IPS-11a (cell line): ENCODE data around the gene SPRR1B.
"Not testable (repeated sequence)": the region's sequence is repeated elsewhere in the genome, so short reads cannot be mapped to it uniquely, and the experiment has no call there.

Experiments
- H3K4me3 ChIP-seq: one replicate; pipeline ENCODE4 v1.5.1; 2013; ENCODE audit warnings: low read depth, low read length, control low read depth

Gene SPRR1B

GRCh38 chr1:153030895-153031294 is at the start of gene SPRR1B:
Gene SPRR1B (plus strand): TSS chr1:153031203. CDS start chr1:153032346, 1,143 bp downstream.
- no peak within 1 kb of the TSS for H3K4me3 ChIP-seq

GRCh38 chr1:152982076-152982475 is 48.9 kb upstream of the SPRR1B start:
- H3K4me3 ChIP-seq, result no peak overlapping the region

GRCh38 chr1:152983234-152983633 is 47.8 kb upstream of the SPRR1B start:
- H3K4me3 ChIP-seq, result no peak overlapping the region

GRCh38 chr1:152983743-152984142 is 47.3 kb upstream of the SPRR1B start, which contains the start of gene SPRR1A:
Gene SPRR1A (plus strand): TSS chr1:152984081. CDS start chr1:152985231, 1,150 bp downstream.
- H3K4me3 ChIP-seq, result no peak within 1 kb of the TSS

- H3K4me3 ChIP-seq, result no peak overlapping the region
Observed at GRCh38 chr1:152986578-152986977, 44.4 kb upstream of the SPRR1B start.

GRCh38 chr1:152993186-152993585 is 37.8 kb upstream of the SPRR1B start:
- no peak overlapping the region for H3K4me3 ChIP-seq

- no peak overlapping the region for H3K4me3 ChIP-seq
Observed at GRCh38 chr1:152995842-152996241, 35.2 kb upstream of the SPRR1B start.

GRCh38 chr1:152996633-152997400 is 34.2 kb upstream of the SPRR1B start:
- H3K4me3 ChIP-seq, result no peak overlapping the region

GRCh38 chr1:152997901-152998300 is 33.1 kb upstream of the SPRR1B start:
- H3K4me3 ChIP-seq, result no peak overlapping the region

GRCh38 chr1:152998476-152998875 is 32.5 kb upstream of the SPRR1B start:
- H3K4me3 ChIP-seq, result no peak overlapping the region

GRCh38 chr1:152999818-153000217 is 31.2 kb upstream of the SPRR1B start:
- no peak overlapping the region for H3K4me3 ChIP-seq

- H3K4me3 ChIP-seq, result no peak overlapping the region
Observed at GRCh38 chr1:153000294-153000693, 30.7 kb upstream of the SPRR1B start.

GRCh38 chr1:153001382-153001781 is 29.6 kb upstream of the SPRR1B start, which contains the start of gene SPRR3:
Gene SPRR3 (plus strand): TSS chr1:153001749. CDS start chr1:153003021, 1,272 bp downstream.
- H3K4me3 ChIP-seq, result no peak within 1 kb of the TSS

GRCh38 chr1:153011235-153011758 is 19.7 kb upstream of the SPRR1B start:
- H3K4me3 ChIP-seq, result not testable (repeated sequence)

GRCh38 chr1:153021829-153022228 is 9.2 kb upstream of the SPRR1B start:
- H3K4me3 ChIP-seq, result not testable (repeated sequence)

- not testable (repeated sequence) for H3K4me3 ChIP-seq
Observed at GRCh38 chr1:153022340-153022739, 8.7 kb upstream of the SPRR1B start.

- no peak overlapping the region for H3K4me3 ChIP-seq
Observed at GRCh38 chr1:153023109-153023508, 7.9 kb upstream of the SPRR1B start.

- H3K4me3 ChIP-seq, result no peak overlapping the region
Observed at GRCh38 chr1:153024413-153024812, 6.6 kb upstream of the SPRR1B start.

- H3K4me3 ChIP-seq, result no peak overlapping the region
Observed at GRCh38 chr1:153025797-153026196, 5.2 kb upstream of the SPRR1B start.

GRCh38 chr1:153028766-153029165 is 2.2 kb upstream of the SPRR1B start:
- no peak overlapping the region for H3K4me3 ChIP-seq

- no peak overlapping the region for H3K4me3 ChIP-seq
Observed at GRCh38 chr1:153032073-153032472, 1.1 kb downstream of the SPRR1B start.

- H3K4me3 ChIP-seq, result no peak overlapping the region
Observed at GRCh38 chr1:153032677-153033308, 1.8 kb downstream of the SPRR1B start.
